Fibroblast of mammary gland (primary cell): Measurements from ENCODE around the gene SUV39H1.

Source experiments
- DNase-seq: peaks from one replicate; pipeline ENCODE4 v3.0.0-alpha.2; 2010; ENCODE audit warnings: low read depth
- H3K4me3 ChIP-seq: 2 replicates; pipeline ENCODE4 v1.5.1; 2011; ENCODE audit warnings: low read depth, mild to moderate bottlenecking, low read length, moderate library complexity; ENCODE audit not compliant: control insufficient read depth
- CTCF ChIP-seq: conservative IDR thresholded peaks from 2 replicates; pipeline ENCODE4 v1.5.1; 2011; ENCODE audit warnings: low read depth, low read length, inconsistent platforms; ENCODE audit not compliant: control insufficient read depth, insufficient read depth

The SUV39H1 gene

GRCh38 chrX:48715876-48716502, 19.5 kb downstream of the SUV39H1 start:
- DNase-seq: peak; percentile 45
- H3K4me3 ChIP-seq: no peak overlapping the region
- no peak for TF ChIP-seq CTCF

GRCh38 chrX:48719958-48720357, 23.4 kb downstream of the SUV39H1 start:
- no peak overlapping the region for H3K4me3 ChIP-seq
- no peak for DNase-seq
- TF ChIP-seq CTCF: no peak

GRCh38 chrX:48720577-48721250, 24.2 kb downstream of the SUV39H1 start:
- H3K4me3 ChIP-seq: no peak overlapping the region
- DNase-seq: no peak
- no peak for TF ChIP-seq CTCF

GRCh38 chrX:48721916-48722315, 25.4 kb downstream of the SUV39H1 start:
- no peak for TF ChIP-seq CTCF
- DNase-seq: no peak
- no peak overlapping the region for H3K4me3 ChIP-seq

- TF ChIP-seq CTCF: no peak
- DNase-seq: no peak
- H3K4me3 ChIP-seq: no peak overlapping the region
These were observed 30.1 kb downstream of the SUV39H1 start for GRCh38 chrX:48726596-48726995.

GRCh38 chrX:48728653-48729052, 32.1 kb downstream of the SUV39H1 start:
- no peak overlapping the region for H3K4me3 ChIP-seq
- no peak for DNase-seq
- no peak for TF ChIP-seq CTCF
